MV-4-11 (cell line): ENCODE data around the gene EEF2K.

Experiments
- DNase-seq: peaks from one replicate; lab custom pipeline; 2025; lab: John Stamatoyannopoulos, UW

Gene EEF2K

GRCh38 chr16:22213236-22213635, 7.2 kb downstream of the EEF2K start:
- no peak for DNase-seq

- no peak for DNase-seq
Observed at GRCh38 chr16:22213801-22214200, 7.7 kb downstream of the EEF2K start.

- no peak for DNase-seq
Observed at GRCh38 chr16:22214402-22214801, 8.3 kb downstream of the EEF2K start.

- no peak for DNase-seq
Observed at GRCh38 chr16:22214889-22215288, 8.8 kb downstream of the EEF2K start.

GRCh38 chr16:22216191-22216831, 10.2 kb downstream of the EEF2K start:
- peak; percentile 77 for DNase-seq

GRCh38 chr16:22216832-22217225, 10.8 kb downstream of the EEF2K start:
- DNase-seq = peak; percentile 67

GRCh38 chr16:22217890-22218730, 12.0 kb downstream of the EEF2K start:
- peak; percentile 19 for DNase-seq

- DNase-seq = peak; percentile 38
Observed at GRCh38 chr16:22219389-22220068, 13.5 kb downstream of the EEF2K start.

- DNase-seq = no peak
Observed at GRCh38 chr16:22220069-22220440, 14.0 kb downstream of the EEF2K start.

GRCh38 chr16:22220714-22221113, 14.6 kb downstream of the EEF2K start:
- no peak for DNase-seq

GRCh38 chr16:22222006-22222405, 15.9 kb downstream of the EEF2K start:
- DNase-seq = no peak

- no peak for DNase-seq
Observed at GRCh38 chr16:22222998-22223397, 16.9 kb downstream of the EEF2K start.

- DNase-seq = no peak
Observed at GRCh38 chr16:22225060-22225459, 19.0 kb downstream of the EEF2K start.

GRCh38 chr16:22229889-22230288, 23.8 kb downstream of the EEF2K start:
- DNase-seq = no peak

GRCh38 chr16:22232277-22233036, 26.4 kb downstream of the EEF2K start:
- no peak for DNase-seq

- no peak for DNase-seq
Observed at GRCh38 chr16:22233037-22233372, 26.9 kb downstream of the EEF2K start.

- DNase-seq = no peak
Observed at GRCh38 chr16:22235839-22236745, 30.0 kb downstream of the EEF2K start.

GRCh38 chr16:22239131-22239805, 33.2 kb downstream of the EEF2K start:
- no peak for DNase-seq

- no peak for DNase-seq
Observed at GRCh38 chr16:22240023-22240710, 34.1 kb downstream of the EEF2K start.

GRCh38 chr16:22250522-22250921, 44.4 kb downstream of the EEF2K start:
- no peak for DNase-seq
